GM19397 (cell line): ENCODE measurements around the gene VANGL2.

Experiments
- ATAC-seq: cut with Tn5 transposase; IDR thresholded peaks from one replicate; pipeline ENCODE4 v1.9.1; 2021; ENCODE audit warnings: mild to moderate bottlenecking, moderate library complexity; ENCODE audit not compliant: unreplicated experiment

The VANGL2 gene

GRCh38 chr1:160454371-160455152, 54.2 kb downstream of the VANGL2 start:
- no peak for ATAC-seq

- no peak for ATAC-seq
These were observed 54.8 kb downstream of the VANGL2 start for GRCh38 chr1:160455153-160455517.

GRCh38 chr1:160459056-160459455, 58.7 kb downstream of the VANGL2 start:
- ATAC-seq: no peak

- no peak for ATAC-seq
These were observed 59.3 kb downstream of the VANGL2 start for GRCh38 chr1:160459687-160460086.

GRCh38 chr1:160460214-160460642, 59.9 kb downstream of the VANGL2 start:
- ATAC-seq: no peak

GRCh38 chr1:160460683-160461287, 60.4 kb downstream of the VANGL2 start:
- no peak for ATAC-seq

GRCh38 chr1:160465123-160465522, 64.8 kb downstream of the VANGL2 start:
- no peak for ATAC-seq

GRCh38 chr1:160466961-160467360, 66.6 kb downstream of the VANGL2 start:
- ATAC-seq: no peak

GRCh38 chr1:160467576-160467975, 67.2 kb downstream of the VANGL2 start:
- no peak for ATAC-seq

GRCh38 chr1:160471253-160471652, 70.9 kb downstream of the VANGL2 start:
- no peak for ATAC-seq

GRCh38 chr1:160472112-160472511, 71.7 kb downstream of the VANGL2 start:
- ATAC-seq: no peak

GRCh38 chr1:160474392-160475242, 74.3 kb downstream of the VANGL2 start:
- no peak for ATAC-seq
